Stimulated activated naive CD8-positive, alpha-beta T cell treated with anti-CD3 and anti-CD28 coated beads, Interleukin-15, amount 100 ng/mL, for 72 hours (primary cell): ENCODE results near the gene CCNT2.
A peak's percentile ranks its signal among the peaks of the same experiment; 100 is the strongest.
"Not testable (repeated sequence)": the region's sequence is repeated elsewhere in the genome, so short reads cannot be mapped to it uniquely, and the experiment has no call there.

Experiments used
- ATAC-seq: fragments of 150-1000 bp; cut with Tn5 transposase; 2 replicates; pipeline ENCODE4 v1.10.0; 2021; ENCODE audit warnings: mild to moderate bottlenecking, moderate library complexity
- DNase-seq, 2 donors: peaks; one replicate each; pipeline ENCODE4 v3.0.0; 2021 to 2022
- H3K27ac Mint-ChIP-seq, 2 donors: one replicate each; pipeline ENCODE4 v1.8.0; 2022; ENCODE audit warnings: mild to moderate bottlenecking in 2 of 2, mixed read lengths in 2 of 2, moderate library complexity in 2 of 2
- H3K27me3 Mint-ChIP-seq: one replicate; pipeline ENCODE4 v1.8.0; 2022; ENCODE audit warnings: mixed read lengths
- H3K4me1 Mint-ChIP-seq: one replicate; pipeline ENCODE4 v1.8.0; 2022; ENCODE audit warnings: mild to moderate bottlenecking, mixed read lengths
- H3K4me3 Mint-ChIP-seq, 2 donors: one replicate each; pipeline ENCODE4 v1.8.0; 2022; ENCODE audit warnings: mild to moderate bottlenecking in 2 of 2, mixed read lengths in 2 of 2, moderate library complexity in 1 of 2
- H3K9me3 Mint-ChIP-seq, 2 donors: one replicate each; pipeline ENCODE4 v1.8.0; 2022; ENCODE audit warnings: mixed read lengths in 2 of 2

The CCNT2 gene

DNA sequence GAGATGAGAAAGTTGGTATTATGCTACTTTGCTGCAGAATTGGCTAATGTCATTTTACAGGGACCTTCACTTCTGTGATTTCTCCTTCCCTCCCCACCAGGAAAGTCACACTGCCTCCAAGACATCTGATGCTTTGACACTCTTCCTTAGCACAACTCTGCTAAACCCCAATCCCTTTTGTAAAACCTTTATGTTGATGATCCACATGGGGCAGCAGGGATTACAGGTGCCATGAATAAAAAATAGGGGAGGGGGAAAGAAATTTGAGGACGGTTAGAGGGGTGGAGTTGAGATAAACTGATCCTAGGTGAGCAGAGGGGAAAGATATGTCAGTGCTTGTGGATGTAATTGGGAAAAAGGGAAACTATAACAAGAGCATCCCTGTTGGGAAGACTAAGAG lies 26.4 kb downstream of the CCNT2 start:
- H3K4me3 Mint-ChIP-seq = no peak overlapping the region
- H3K27me3 Mint-ChIP-seq = no peaks in the 10 kb centered on the region
- peak overlapping the region in 1 of 2 donors; percentile 8 for H3K27ac Mint-ChIP-seq
- DNase-seq (no peak), ATAC-seq (no peak)
- no peaks in the 10 kb centered on the region for H3K9me3 Mint-ChIP-seq
- peaks cover 52% of the 10 kb centered on the region for H3K4me1 Mint-ChIP-seq

DNA sequence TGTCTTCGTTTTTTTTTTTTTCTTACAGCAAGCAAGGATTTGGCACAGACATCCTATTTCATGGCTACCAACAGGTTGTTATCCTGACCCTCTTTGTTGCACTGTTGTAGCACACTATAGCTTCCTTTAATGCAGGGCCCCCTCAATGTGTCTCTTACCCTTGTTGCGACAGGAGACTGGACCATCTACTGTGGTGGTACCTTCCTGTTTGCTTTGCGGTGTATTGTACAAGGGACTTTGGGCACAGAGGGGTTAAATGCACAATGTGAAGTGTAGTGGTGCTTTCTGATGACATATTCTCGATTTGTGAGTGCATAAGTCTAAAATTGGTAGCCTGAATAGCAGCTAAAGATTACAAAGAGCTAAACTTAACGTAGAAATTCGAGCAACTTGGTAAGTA lies 27.5 kb downstream of the CCNT2 start:
- DNase-seq = no peak
- Mint-ChIP-seq H3K4me1 (peaks cover 52% of the 10 kb centered on the region), H3K27me3 (no peaks in the 10 kb centered on the region), H3K9me3 (no peaks in the 10 kb centered on the region), H3K4me3 (no peak overlapping the region), H3K27ac (no peak overlapping the region)
- ATAC-seq = no peak

DNA sequence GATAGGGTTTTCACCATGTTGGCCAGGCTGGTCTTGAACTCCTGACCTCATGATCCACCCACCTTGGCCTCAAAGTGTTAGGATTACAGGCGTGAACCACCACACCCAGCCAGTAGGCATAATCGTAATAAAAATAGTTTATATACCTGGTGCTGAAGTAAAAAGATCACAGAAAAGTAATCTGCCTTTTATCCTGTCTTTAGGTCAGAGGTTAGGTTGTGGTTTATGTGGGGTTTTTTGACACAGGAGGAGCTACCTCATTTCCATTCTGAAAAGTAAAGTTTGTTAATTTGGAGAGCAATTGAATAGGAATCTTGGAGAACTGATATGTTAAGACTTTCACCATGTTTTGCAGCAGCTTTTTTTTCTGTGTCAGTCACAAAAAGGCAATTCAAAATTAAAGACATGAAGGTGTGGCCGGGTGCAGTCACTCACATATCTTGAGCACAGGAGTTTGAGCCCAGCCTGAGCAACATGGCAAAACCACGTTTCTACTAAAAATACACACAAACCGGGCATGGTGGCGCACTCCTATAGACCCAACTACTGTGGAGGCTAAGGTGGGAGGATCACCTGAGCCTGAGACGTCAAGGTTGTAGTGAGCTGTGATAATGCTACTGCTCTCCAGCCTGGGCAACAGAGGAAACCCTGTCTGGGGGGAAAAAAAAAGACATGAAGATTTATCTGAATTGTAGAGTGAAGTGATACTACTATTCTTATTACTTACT lies 31.5 kb downstream of the CCNT2 start:
- ATAC-seq (peak; percentile 60), DNase-seq (no peak)
- Mint-ChIP-seq H3K4me3 (no peak overlapping the region), H3K27ac (no peak overlapping the region), H3K4me1 (peaks cover 54% of the 10 kb centered on the region), H3K9me3 (no peaks in the 10 kb centered on the region), H3K27me3 (no peaks in the 10 kb centered on the region)

DNA sequence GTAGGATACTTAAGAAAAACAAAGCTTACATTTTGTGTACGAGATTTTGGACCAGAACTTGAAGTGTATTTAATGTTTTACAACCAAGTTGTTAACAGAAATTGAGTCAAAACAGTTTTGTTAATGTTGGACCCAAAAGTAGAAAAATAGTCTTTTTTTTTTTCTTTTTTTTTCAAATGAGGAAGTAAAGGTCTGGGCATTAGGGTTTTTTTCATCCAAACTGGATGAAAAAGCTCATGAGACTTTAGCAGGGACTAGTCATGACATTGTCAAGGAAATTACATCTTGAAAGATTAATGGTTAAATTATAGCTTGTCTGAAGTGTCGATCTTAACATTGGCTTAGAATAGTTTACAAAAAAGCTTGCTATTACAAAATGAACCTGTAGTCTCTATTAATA lies 32.3 kb downstream of the CCNT2 start:
- Mint-ChIP-seq H3K9me3 (no peaks in the 10 kb centered on the region), H3K4me3 (no peak overlapping the region), H3K4me1 (peaks cover 47% of the 10 kb centered on the region), H3K27me3 (no peaks in the 10 kb centered on the region), H3K27ac (no peak overlapping the region)
- no peak for DNase-seq
- ATAC-seq = no peak

GRCh38 chr2:134952608-134953007 lies 34.0 kb downstream of the CCNT2 start:
- no peak for DNase-seq
- H3K9me3 Mint-ChIP-seq = no peaks in the 10 kb centered on the region
- H3K27me3 Mint-ChIP-seq = no peaks in the 10 kb centered on the region
- peaks cover 45% of the 10 kb centered on the region for H3K4me1 Mint-ChIP-seq
- ATAC-seq = no peak
- no peak overlapping the region for H3K27ac Mint-ChIP-seq
- no peak overlapping the region for H3K4me3 Mint-ChIP-seq

- DNase-seq = no peak
- Mint-ChIP-seq H3K9me3 (no peaks in the 10 kb centered on the region), H3K27ac (peak overlapping the region in 1 of 2 donors; percentile 52), H3K4me3 (no peak overlapping the region), H3K27me3 (no peaks in the 10 kb centered on the region), H3K4me1 (peaks cover 37% of the 10 kb centered on the region)
- ATAC-seq = no peak
Observed at GRCh38 chr2:134954065-134954464, 35.4 kb downstream of the CCNT2 start.

DNA sequence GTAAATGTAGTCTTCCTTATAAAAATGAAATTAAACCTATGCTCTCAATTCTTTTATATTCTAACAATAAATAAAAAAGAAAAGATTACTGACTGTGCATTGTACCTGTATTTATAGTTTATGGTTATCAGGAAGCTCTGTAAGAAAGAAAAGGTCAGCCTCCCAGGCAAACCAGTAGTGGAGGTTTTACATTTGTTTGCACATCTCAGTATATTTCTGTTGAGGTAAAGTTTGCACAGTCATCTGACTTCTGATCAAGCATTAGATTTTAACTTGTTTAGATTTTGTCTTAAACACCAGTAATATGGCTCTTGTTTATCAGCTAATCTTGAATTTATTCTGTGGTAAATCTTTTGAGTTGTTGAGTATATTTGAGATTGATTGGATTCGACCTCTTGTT lies 37.1 kb downstream of the CCNT2 start:
- Mint-ChIP-seq H3K27ac (no peak overlapping the region), H3K9me3 (no peaks in the 10 kb centered on the region), H3K4me1 (peaks cover 22% of the 10 kb centered on the region), H3K4me3 (no peak overlapping the region), H3K27me3 (no peaks in the 10 kb centered on the region)
- DNase-seq (no peak), ATAC-seq (no peak)

GRCh38 chr2:134957477-134957876 lies 38.9 kb downstream of the CCNT2 start:
- Mint-ChIP-seq H3K4me1 (peaks cover 16% of the 10 kb centered on the region), H3K27ac (no peak overlapping the region), H3K9me3 (no peaks in the 10 kb centered on the region), H3K4me3 (no peak overlapping the region), H3K27me3 (no peaks in the 10 kb centered on the region)
- DNase-seq (no peak), ATAC-seq (no peak)

GRCh38 chr2:134967166-134967565 lies 48.5 kb downstream of the CCNT2 start:
- H3K27ac Mint-ChIP-seq = peak overlapping the region in 1 of 2 donors; percentile 29
- H3K9me3 Mint-ChIP-seq, DNase-seq, ATAC-seq, H3K4me3 Mint-ChIP-seq, H3K27me3 Mint-ChIP-seq, H3K4me1 Mint-ChIP-seq: not testable (repeated sequence)

DNA sequence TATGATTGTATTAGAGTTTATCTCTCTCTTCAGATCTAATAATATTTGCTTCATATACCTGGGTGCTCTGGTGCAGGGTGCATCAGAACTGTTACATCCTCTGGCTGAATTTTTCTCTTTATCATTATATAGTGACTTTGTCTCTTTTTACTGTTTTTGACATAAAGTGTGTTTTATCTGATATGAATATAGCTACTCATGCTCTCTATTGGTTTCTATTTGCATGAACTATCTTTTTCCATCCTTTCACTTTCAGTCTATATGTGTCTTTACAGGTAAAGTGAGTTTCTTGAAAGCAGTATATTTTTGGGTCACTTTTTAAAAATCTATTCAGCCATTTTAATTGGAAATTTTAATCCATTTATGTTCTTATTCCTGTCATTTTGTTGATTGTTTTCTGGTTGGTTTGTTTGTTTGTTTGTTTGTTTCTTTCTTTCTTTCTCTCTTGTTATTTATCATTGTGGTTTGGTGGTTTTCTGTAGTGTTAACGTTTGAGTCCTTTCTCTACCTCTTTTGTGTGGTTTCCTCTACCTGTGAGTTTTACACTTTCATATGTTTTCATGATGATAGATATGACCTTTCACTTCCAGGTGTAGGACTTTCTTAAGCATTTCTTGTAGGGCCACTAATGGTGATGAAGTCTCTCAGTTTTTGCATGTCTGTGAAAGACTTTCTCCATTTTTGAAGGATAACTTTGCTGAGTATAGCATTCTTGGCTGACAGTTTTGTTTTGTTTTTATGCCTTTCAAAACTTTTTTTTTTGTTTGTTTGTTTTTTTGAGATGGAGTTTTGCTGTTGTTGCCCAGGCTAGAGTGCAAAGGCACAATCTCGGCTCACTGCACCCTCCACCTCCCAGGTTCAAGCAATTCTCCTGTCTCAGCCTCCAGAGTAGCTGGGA lies 54.9 kb downstream of the CCNT2 start:
- H3K4me1 Mint-ChIP-seq = peaks cover 21% of the 10 kb centered on the region
- no peak for DNase-seq
- H3K9me3 Mint-ChIP-seq = peaks cover 29 to 32% of the 10 kb centered on the region in 2 donors
- ATAC-seq = peak; percentile 82
- H3K4me3 Mint-ChIP-seq = peak overlapping the region in 1 of 2 donors; percentile 1
- H3K27me3 Mint-ChIP-seq = peaks cover 2% of the 10 kb centered on the region
- no peak overlapping the region for H3K27ac Mint-ChIP-seq

- ATAC-seq = no peak
- Mint-ChIP-seq H3K27me3 (peaks cover 6% of the 10 kb centered on the region), H3K4me3 (no peak overlapping the region), H3K4me1 (peaks cover 21% of the 10 kb centered on the region), H3K9me3 (peaks cover 24% of the 10 kb centered on the region in 2 donors), H3K27ac (no peak overlapping the region)
- DNase-seq = no peak
Observed at GRCh38 chr2:134975281-134976009, 56.8 kb downstream of the CCNT2 start.

GRCh38 chr2:134976074-134976702 lies 57.6 kb downstream of the CCNT2 start:
- peaks cover 24% of the 10 kb centered on the region in 2 donors for H3K9me3 Mint-ChIP-seq
- peaks cover 21% of the 10 kb centered on the region for H3K4me1 Mint-ChIP-seq
- H3K27ac Mint-ChIP-seq = no peak overlapping the region
- H3K27me3 Mint-ChIP-seq = peaks cover 6% of the 10 kb centered on the region
- DNase-seq = no peak
- no peak for ATAC-seq
- H3K4me3 Mint-ChIP-seq = no peak overlapping the region

GRCh38 chr2:134977104-134977503 lies 58.5 kb downstream of the CCNT2 start:
- Mint-ChIP-seq H3K9me3 (peaks cover 24% of the 10 kb centered on the region in 2 donors), H3K27ac (peak overlapping the region in 1 of 2 donors; percentile 51), H3K4me1 (peaks cover 21% of the 10 kb centered on the region)
- ATAC-seq, H3K27me3 Mint-ChIP-seq, H3K4me3 Mint-ChIP-seq, DNase-seq: not testable (repeated sequence)

GRCh38 chr2:134979221-134979620 lies 60.6 kb downstream of the CCNT2 start:
- Mint-ChIP-seq H3K4me1 (peaks cover 16% of the 10 kb centered on the region), H3K27ac (no peak overlapping the region), H3K27me3 (peaks cover 6% of the 10 kb centered on the region), H3K9me3 (peaks cover 9 to 16% of the 10 kb centered on the region in 2 donors), H3K4me3 (no peak overlapping the region)
- DNase-seq = no peak
- no peak for ATAC-seq

DNA sequence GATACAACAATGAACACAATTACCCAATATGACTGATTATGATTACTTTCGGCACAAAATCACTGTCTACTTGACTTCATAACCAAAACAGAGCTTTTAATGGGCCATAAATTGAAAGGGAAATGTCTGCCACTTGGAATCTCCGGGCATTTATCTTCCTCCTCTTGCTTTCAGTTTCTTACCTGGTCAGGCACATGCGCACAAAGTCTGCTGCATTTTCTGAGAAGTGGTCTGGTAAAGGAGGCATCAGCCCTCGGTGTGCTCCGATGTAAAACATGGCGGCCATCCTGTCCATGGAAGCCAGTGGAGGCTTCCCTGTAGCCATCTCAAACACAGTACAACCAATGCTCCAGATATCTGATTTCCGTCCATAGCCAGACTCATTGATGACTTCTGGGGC lies 62.0 kb downstream of the CCNT2 start:
- DNase-seq (no peak), ATAC-seq (no peak)
- peaks cover 9% of the 10 kb centered on the region for H3K4me1 Mint-ChIP-seq
- no peak overlapping the region for H3K4me3 Mint-ChIP-seq
- H3K27ac Mint-ChIP-seq = no peak overlapping the region
- H3K9me3 Mint-ChIP-seq = peaks cover 0 to 8% of the 10 kb centered on the region in 2 donors
- H3K27me3 Mint-ChIP-seq = peaks cover 6% of the 10 kb centered on the region
